Sigmoid colon (tissue), 4 donors: ENCODE results near the gene DOCK9.

Source experiments
- CTCF ChIP-seq, 4 experiments: fragments of 450-650 bp in 3 of 4; fragments of 200-600 bp in 1 of 4; IDR thresholded peaks; one replicate each; pipeline ENCODE4 v1.5.1; 2016 to 2019; ENCODE audit warnings: antibody characterized with exemption in 4 of 4, mild to moderate bottlenecking in 3 of 4, moderate library complexity in 2 of 4
- EP300 ChIP-seq, 4 donors: sonication (generic); formaldehyde crosslinking; IDR thresholded peaks; one replicate each; pipeline ENCODE4 v1.6.1; 2017; ENCODE audit warnings: antibody characterized with exemption in 4 of 4
- POLR2A ChIP-seq, 2 donors: fragments of 450-650 bp; IDR thresholded peaks; one replicate each; pipeline ENCODE4 v1.6.1; 2016; ENCODE audit warnings: antibody characterized with exemption in 2 of 2, mild to moderate bottlenecking in 2 of 2, moderate library complexity in 2 of 2
- POLR2AphosphoS5 ChIP-seq, 4 donors: sonication (generic); formaldehyde crosslinking; IDR thresholded peaks; one replicate each; pipeline ENCODE4 v1.6.1; 2017; ENCODE audit warnings: antibody characterized with exemption in 4 of 4

- TF ChIP-seq CTCF (IDR thresholded peaks at IDR 0.05), result no peak
- TF ChIP-seq EP300 (IDR thresholded peaks at IDR 0.05), result no peak
- no peak for TF ChIP-seq POLR2AphosphoS5 (IDR thresholded peaks at IDR 0.05)
- TF ChIP-seq POLR2A (IDR thresholded peaks at IDR 0.05), result no peak
These were observed 31.8 kb downstream of the DOCK9 start for GRCh38 chr13:98945863-98946605.
